ENCODE data around the gene SPTLC1. TPM values are rescaled to one million over a fixed set of nuclear protein-coding genes. Genes with fewer than 3 reads are reported as not detected.
"Not testable (repeated sequence)": the region's sequence is repeated elsewhere in the genome, so short reads cannot be mapped to it uniquely, and the experiment has no call there.

The SPTLC1 gene
- total RNA-seq, 1 donor = 132 TPM

GRCh38 chr9:92030367-92030766, 84.8 kb downstream of the SPTLC1 start:
- DNase-seq (ENCODE audit: low read depth) = no peak
- no peak overlapping the region for H3K4me3 ChIP-seq (ENCODE audit: low read depth, low read length)
- TF ChIP-seq, protein P1, sequence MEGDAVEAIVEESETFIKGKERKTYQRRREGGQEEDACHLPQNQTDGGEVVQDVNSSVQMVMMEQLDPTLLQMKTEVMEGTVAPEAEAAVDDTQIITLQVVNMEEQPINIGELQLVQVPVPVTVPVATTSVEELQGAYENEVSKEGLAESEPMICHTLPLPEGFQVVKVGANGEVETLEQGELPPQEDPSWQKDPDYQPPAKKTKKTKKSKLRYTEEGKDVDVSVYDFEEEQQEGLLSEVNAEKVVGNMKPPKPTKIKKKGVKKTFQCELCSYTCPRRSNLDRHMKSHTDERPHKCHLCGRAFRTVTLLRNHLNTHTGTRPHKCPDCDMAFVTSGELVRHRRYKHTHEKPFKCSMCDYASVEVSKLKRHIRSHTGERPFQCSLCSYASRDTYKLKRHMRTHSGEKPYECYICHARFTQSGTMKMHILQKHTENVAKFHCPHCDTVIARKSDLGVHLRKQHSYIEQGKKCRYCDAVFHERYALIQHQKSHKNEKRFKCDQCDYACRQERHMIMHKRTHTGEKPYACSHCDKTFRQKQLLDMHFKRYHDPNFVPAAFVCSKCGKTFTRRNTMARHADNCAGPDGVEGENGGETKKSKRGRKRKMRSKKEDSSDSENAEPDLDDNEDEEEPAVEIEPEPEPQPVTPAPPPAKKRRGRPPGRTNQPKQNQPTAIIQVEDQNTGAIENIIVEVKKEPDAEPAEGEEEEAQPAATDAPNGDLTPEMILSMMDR (IDR thresholded peaks at IDR 0.05; ENCODE audit: insufficient read depth, low read depth, low read length) = no peak

DNA sequence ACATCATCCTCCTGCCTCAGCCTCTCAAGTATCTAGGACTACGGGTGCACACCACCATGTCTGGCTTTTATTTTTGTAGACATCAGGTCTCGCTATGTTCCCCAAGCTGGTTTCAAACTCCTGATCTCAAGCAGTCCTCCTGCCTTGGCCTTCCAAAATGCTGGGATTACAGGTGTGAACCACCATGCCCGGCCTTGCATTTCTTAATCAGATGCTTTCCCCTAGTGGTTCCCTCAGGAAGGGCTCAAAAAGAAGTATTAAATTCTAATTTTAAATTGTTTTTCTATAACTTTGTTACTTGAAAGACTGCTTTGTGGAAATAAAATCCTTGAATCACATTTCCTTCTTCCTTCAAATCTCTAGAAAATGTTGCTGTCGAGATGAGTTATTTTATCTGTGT, 85.7 kb downstream of the SPTLC1 start:
- TF ChIP-seq, protein P1 (IDR thresholded peaks at IDR 0.05; ENCODE audit: insufficient read depth, low read depth, low read length) = peak; percentile 34
- no peak for DNase-seq (ENCODE audit: low read depth)
- H3K4me3 ChIP-seq (ENCODE audit: low read depth, low read length) = no peak overlapping the region

GRCh38 chr9:92026206-92027002, 88.8 kb downstream of the SPTLC1 start:
- DNase-seq (ENCODE audit: low read depth) = no peak
- TF ChIP-seq, protein P1 (IDR thresholded peaks at IDR 0.05; ENCODE audit: insufficient read depth, low read depth, low read length) = no peak
- no peak overlapping the region for H3K4me3 ChIP-seq (ENCODE audit: low read depth, low read length)

GRCh38 chr9:92021785-92022541, 93.2 kb downstream of the SPTLC1 start:
- peak; percentile 90 for DNase-seq (ENCODE audit: low read depth)

DNA sequence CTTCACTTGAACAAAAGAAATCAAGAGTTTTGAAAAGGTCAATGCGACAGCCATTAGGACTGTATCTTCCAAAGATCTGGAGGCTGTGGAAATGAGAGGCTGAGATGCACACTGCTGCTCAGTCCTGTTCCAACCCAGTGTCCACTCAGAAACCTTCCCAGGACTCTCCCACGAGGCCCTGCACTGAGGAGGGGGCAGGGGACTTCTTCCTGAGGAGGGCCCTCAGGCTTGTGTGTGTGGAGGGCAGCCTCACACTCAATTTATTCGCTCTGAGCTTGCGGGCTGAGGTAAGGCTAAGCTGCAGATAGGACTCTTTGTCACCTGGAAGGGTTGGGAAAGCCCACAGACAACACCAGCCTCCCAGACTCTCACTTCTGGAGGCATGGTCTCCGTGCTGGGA, 95.6 kb downstream of the SPTLC1 start:
- TF ChIP-seq, protein P1 (IDR thresholded peaks at IDR 0.05; ENCODE audit: insufficient read depth, low read depth, low read length) = no peak
- DNase-seq (ENCODE audit: low read depth) = no peak
- H3K4me3 ChIP-seq (ENCODE audit: low read depth, low read length) = no peak overlapping the region

More at GRCh38 chr9:92021785-92022541, 93.2 kb downstream of the SPTLC1 start:
- H3K4me3 ChIP-seq (ENCODE audit: low read depth, low read length) = not testable (repeated sequence)

- DNase-seq (ENCODE audit: low read depth) = peak; percentile 26
- TF ChIP-seq, protein P1 (IDR thresholded peaks at IDR 0.05; ENCODE audit: insufficient read depth, low read depth, low read length) = no peak
- H3K4me3 ChIP-seq (ENCODE audit: low read depth, low read length) = no peak overlapping the region
These were observed 104.3 kb downstream of the SPTLC1 start for GRCh38 chr9:92010705-92011536.

DNA sequence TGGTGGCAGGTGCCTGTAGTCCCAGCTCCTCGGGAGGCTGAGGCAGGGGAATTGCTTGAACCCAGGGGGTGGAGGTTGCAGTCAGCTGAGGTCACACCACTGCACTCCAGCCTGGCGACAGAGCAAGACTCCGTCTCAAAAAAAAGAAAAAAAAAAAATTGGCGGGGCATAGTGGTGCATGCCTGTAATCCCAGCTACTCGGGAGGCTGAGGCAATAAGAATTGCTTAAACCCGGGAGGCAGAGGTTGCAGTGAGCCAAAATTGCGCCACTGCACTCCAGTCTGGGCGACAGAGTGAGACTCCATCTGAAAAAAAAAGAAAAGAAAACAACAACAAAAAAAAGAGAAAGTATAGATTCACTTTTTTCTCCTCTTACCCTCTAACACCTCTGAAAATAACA, 105.0 kb downstream of the SPTLC1 start:
- not testable (repeated sequence) for H3K4me3 ChIP-seq (ENCODE audit: low read depth, low read length)
- DNase-seq (ENCODE audit: low read depth) = peak; percentile 26

All from fibroblast of villous mesenchyme (primary cell).